HG03342 (cell line): ENCODE measurements around the gene SLC6A9.

ENCODE experiments used
- ATAC-seq: cut with Tn5 transposase; IDR thresholded peaks from one replicate; pipeline ENCODE4 v1.9.1; 2021; ENCODE audit warnings: mild to moderate bottlenecking, moderate library complexity; ENCODE audit not compliant: unreplicated experiment

Gene SLC6A9

GRCh38 chr1:43973981-43974442 lies 57.2 kb downstream of the SLC6A9 start:
- no peak for ATAC-seq

- ATAC-seq = no peak
Measured at GRCh38 chr1:43971336-43971980, 59.8 kb downstream of the SLC6A9 start.

- no peak for ATAC-seq
Measured at GRCh38 chr1:43970911-43971310, 60.4 kb downstream of the SLC6A9 start.

- ATAC-seq = no peak
Measured at GRCh38 chr1:43970502-43970901, 60.8 kb downstream of the SLC6A9 start.

- peak; percentile 85 for ATAC-seq
Measured at GRCh38 chr1:43969746-43970466, 61.4 kb downstream of the SLC6A9 start, which contains the start of gene DPH2. DPH2 (plus strand) TSS chr1:43970010; CDS start chr1:43970176, 166 bp downstream.

- ATAC-seq = no peak
Measured at GRCh38 chr1:43969416-43969745, 61.9 kb downstream of the SLC6A9 start.

- no peak for ATAC-seq
Measured at GRCh38 chr1:43968348-43968948, 62.8 kb downstream of the SLC6A9 start.

GRCh38 chr1:43965316-43965715 lies 65.9 kb downstream of the SLC6A9 start:
- no peak for ATAC-seq

GRCh38 chr1:43963890-43964289 lies 67.4 kb downstream of the SLC6A9 start:
- ATAC-seq = no peak

- no peak for ATAC-seq
Measured at GRCh38 chr1:43963006-43963405, 68.3 kb downstream of the SLC6A9 start.

GRCh38 chr1:43962324-43962723 lies 68.9 kb downstream of the SLC6A9 start:
- ATAC-seq = no peak

- ATAC-seq = no peak
Measured at GRCh38 chr1:43961692-43962091, 69.6 kb downstream of the SLC6A9 start.

- ATAC-seq = no peak
Measured at GRCh38 chr1:43960798-43961197, 70.5 kb downstream of the SLC6A9 start.

- ATAC-seq = no peak
Measured at GRCh38 chr1:43958351-43959255, 72.7 kb downstream of the SLC6A9 start.

- no peak for ATAC-seq
Measured at GRCh38 chr1:43957407-43958040, 73.7 kb downstream of the SLC6A9 start.

GRCh38 chr1:43956234-43956633 lies 75.0 kb downstream of the SLC6A9 start:
- no peak for ATAC-seq

- no peak for ATAC-seq
Measured at GRCh38 chr1:43954036-43954435, 77.2 kb downstream of the SLC6A9 start.

GRCh38 chr1:43953361-43953760 lies 77.9 kb downstream of the SLC6A9 start:
- no peak for ATAC-seq

GRCh38 chr1:43952731-43953346 lies 78.4 kb downstream of the SLC6A9 start:
- no peak for ATAC-seq
